GM18517 (cell line): ENCODE data around the gene ABCC1.

Experiments used
- ATAC-seq: cut with Tn5 transposase; IDR thresholded peaks from one replicate; pipeline ENCODE4 v1.9.1; 2021; ENCODE audit warnings: mild to moderate bottlenecking, moderate library complexity; ENCODE audit not compliant: unreplicated experiment

Gene ABCC1

DNA sequence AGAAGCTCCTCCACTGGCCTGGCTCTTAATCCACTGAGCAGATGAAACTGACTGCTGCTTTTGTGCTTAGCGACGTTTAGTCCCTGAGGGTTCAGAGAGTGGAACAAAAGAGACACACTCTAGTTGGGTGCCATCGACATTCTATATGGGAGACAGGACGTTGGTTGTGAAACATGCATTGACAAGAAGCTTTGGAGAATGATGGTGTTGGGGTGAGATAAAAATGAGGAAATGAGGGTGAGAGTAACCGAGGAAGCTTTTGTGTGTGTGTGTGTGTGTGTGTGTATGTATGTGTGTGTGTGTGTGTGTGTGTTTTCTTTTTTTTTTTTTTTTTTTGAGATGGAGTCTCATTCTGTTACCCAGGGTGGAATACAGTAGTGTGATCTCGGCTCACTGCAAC, 89.5 kb downstream of the ABCC1 start:
- no peak for ATAC-seq

DNA sequence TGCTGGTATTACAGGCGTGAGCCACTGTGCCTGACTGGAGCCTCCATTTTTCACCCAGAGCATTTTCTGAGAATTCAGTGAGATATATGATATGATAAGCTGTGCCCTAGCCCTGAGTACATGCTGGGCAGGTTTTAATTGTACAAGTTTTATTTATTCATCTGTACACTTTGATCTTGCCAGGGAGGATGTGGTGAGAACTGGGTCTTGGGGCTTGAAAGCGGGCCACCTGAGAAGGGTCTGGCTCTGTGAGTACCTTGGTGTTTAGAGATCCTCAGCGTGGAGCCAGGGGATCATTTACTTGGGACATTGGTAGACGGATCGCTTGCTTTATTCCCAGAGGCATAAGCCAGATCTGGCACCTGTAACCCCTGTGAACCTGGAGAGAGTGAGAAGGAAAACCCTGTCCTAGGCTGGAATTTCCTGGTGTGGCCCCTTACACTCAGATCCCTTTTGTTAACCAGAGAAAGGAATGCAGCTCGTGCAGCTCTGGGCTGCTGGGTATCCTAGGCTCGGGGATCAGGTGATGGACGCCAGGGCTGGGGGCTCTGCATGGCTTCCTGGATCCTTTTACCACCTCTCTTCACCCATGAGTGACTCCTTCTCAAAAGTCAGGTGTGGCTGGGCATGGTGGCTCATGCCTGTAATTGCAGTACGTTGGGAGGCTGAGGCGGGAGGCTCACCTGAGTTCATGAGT, 91.9 kb downstream of the ABCC1 start:
- ATAC-seq: no peak

- no peak for ATAC-seq
These were observed 92.7 kb downstream of the ABCC1 start for GRCh38 chr16:16042076-16042475.

- ATAC-seq: no peak
These were observed 95.9 kb downstream of the ABCC1 start for GRCh38 chr16:16045296-16045695.

- ATAC-seq: no peak
These were observed 96.5 kb downstream of the ABCC1 start for GRCh38 chr16:16045879-16046278.

- ATAC-seq: no peak
These were observed 98.3 kb downstream of the ABCC1 start for GRCh38 chr16:16047761-16048160.

GRCh38 chr16:16048904-16049582, 99.6 kb downstream of the ABCC1 start:
- no peak for ATAC-seq

DNA sequence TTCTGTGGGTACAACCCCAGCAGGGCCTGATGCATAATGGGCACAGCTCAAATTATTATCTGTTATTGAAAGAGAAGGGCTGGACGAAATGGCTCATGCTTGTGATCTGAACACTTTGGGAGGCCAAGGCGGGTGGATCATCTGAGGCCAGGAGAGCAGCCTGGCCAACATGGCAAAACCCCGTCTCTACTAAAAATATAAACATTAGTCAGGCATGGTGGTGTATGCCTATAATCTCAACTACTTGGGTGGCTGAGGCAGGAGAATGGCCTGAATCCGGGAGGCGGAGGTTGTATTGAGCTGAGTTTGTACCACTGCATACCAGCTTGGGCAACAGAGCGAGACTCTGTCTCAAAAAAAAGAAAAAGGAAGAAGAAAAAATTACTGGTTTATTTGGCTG, 100.7 kb downstream of the ABCC1 start:
- ATAC-seq: no peak

- ATAC-seq: no peak
These were observed 101.7 kb downstream of the ABCC1 start for GRCh38 chr16:16051132-16051531.

GRCh38 chr16:16052916-16053315, 103.5 kb downstream of the ABCC1 start:
- ATAC-seq: no peak

DNA sequence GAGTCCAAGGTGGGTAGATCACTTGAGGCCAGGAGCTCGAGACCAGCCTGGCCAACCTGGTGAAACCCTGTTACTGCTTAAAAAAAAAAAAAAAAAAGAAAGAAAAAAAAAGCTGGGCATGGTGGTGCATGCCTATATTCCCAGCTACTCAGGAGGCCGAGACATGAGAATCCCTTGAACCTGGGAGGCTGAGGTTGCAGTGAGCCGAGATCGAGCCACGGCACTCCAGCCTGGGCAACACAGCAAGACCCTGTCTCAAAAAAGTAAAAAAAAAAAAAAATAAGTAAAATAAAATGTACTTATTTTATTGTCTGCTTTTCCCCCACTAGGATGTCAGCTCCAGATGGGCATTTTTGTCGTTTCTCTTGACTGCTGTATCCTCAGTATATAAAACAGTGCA, 107.7 kb downstream of the ABCC1 start:
- no peak for ATAC-seq

GRCh38 chr16:16059160-16059559, 109.7 kb downstream of the ABCC1 start:
- no peak for ATAC-seq

- ATAC-seq: no peak
These were observed 110.6 kb downstream of the ABCC1 start for GRCh38 chr16:16059895-16060590.

DNA sequence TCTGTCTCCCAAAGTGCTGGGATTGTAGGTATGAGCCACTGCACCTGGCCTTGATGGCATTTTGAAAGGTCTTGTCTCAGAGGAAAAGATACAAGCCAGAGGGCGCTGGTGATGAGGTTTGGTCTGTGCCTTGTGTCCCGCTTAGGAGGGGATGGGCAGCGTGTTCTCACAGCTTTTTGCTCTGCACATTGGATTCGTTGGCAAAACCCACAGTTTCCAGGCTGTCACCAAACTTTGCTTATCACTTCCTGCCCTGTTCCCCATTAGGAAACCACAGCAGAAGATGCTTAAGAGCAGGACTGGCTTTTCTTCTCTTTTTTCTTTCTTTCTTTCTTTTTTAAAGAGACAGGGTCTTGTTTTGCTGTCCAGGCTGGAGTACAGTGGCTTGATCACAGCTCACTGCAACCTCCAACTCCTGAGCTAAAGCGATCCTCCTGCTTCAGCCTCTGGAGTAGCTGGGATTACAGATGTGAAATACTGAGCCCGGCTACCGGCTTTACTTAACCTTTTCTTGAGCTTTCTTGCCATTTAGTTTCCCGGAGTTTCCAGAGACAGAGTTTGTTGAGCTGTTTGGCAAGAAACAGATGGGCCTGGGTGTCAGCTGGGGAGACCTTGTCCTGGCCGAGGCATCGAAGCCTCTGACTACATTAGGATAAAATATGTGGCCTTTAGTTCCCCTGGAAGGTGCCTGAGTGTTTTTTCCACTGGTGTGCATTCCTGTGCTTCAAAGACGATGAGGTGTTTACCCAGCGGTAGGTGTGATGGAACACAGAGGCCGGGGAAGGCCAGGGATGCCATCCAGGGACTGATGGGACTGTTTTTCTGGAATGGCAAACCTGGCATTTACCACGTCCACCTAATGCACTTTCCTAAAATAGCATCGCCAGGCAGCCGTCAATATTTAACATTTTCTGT, 112.9 kb downstream of the ABCC1 start:
- no peak for ATAC-seq

- no peak for ATAC-seq
These were observed 114.3 kb downstream of the ABCC1 start for GRCh38 chr16:16063683-16064082.

DNA sequence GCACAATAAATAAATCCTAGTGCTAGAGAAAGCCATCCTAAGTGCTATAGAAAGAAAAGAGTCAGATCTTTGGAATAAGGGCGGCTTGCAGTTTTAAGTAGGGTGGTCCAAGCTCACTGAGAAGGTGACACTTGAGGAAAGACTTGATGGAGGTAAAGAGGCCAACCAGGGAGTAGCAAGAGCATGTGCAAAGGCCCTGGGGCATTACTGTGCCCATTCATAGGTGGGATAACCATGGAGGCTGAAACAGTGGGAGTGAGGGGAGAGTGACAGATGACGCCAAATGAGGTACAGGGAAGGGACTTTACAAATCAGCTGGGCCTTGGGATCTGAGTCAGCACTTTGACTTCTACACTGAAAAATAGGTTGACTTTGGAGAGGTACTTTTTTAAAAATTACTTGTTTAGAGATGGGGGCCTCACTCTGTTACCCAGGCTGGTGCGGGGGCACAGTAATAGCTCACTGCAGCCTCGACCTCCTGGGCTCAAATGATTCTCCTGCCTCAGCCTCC, 115.5 kb downstream of the ABCC1 start:
- no peak for ATAC-seq

DNA sequence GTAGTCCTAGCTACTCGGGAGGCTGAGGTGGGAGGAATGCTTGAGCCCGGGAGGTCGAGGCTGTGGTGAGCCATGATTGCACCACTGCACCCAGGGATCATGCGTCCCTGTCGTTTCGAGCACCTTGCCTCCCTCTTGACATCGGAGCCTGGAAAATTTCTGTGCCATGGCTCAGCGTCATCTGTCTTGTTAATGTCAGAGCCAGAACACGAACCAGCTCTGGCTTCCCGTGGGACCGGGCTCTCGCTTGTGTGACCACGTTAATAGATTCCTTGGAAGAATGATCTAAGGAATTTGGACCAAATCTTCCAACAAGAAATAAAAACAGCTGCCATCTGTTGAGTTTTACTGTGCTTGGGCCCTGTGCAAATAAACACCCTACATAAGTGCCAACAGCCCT, 117.7 kb downstream of the ABCC1 start:
- no peak for ATAC-seq

GRCh38 chr16:16071631-16072244, 122.3 kb downstream of the ABCC1 start:
- no peak for ATAC-seq

GRCh38 chr16:16073001-16073545, 123.7 kb downstream of the ABCC1 start:
- no peak for ATAC-seq
